HG03354 (cell line): ENCODE data around the gene BLOC1S6.
A peak's percentile ranks its signal among the peaks of the same experiment; 100 is the strongest.
"Not testable (repeated sequence)": the region's sequence is repeated elsewhere in the genome, so short reads cannot be mapped to it uniquely, and the experiment has no call there.

Source experiments
- ATAC-seq: cut with Tn5 transposase; IDR thresholded peaks from one replicate; pipeline ENCODE4 v1.9.1; 2021; ENCODE audit warnings: mild to moderate bottlenecking; ENCODE audit not compliant: unreplicated experiment, poor library complexity, severe bottlenecking

Gene BLOC1S6

GRCh38 chr15:45635763-45636292 lies 48.6 kb downstream of the BLOC1S6 start:
- no peak for ATAC-seq

DNA sequence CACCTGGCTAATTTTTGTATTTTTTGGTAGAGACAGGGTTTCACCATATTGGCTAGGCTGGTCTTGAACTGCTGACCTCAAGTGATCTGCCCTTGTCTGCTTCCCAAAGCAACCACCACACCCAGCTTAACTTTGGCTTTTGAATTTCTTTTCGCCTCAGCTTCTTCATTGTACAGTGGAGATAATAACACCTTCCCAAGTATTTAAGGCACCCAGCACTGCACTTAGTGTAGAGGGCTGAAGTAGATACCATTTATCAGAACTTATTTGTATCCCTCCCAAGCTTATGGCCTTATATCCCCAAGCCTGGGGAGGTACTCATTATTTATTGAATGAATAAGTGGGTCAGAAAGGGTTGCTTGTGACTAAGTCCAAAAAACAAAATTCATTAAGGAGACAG lies 50.0 kb downstream of the BLOC1S6 start:
- no peak for ATAC-seq

GRCh38 chr15:45637552-45638033 lies 50.4 kb downstream of the BLOC1S6 start:
- ATAC-seq: peak; percentile 58

DNA sequence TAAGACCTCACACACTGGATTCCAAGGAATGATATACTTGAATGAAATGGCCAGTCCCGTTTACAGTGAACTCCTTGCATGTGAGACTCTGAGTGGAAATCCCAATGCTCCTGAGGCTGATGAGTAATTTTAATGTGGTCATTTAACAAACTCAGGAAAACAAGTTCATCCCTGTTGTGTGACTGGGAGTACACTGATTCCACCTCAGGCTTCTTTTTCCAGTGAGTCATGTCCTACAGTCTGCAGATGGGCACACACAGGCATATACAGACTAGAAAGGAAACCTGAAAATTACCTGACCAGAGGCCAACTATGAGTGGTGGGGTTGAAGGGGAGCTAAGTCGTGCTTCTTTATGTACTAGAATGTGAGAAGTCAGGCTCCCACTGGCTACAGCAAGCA lies 53.4 kb downstream of the BLOC1S6 start:
- ATAC-seq: no peak

DNA sequence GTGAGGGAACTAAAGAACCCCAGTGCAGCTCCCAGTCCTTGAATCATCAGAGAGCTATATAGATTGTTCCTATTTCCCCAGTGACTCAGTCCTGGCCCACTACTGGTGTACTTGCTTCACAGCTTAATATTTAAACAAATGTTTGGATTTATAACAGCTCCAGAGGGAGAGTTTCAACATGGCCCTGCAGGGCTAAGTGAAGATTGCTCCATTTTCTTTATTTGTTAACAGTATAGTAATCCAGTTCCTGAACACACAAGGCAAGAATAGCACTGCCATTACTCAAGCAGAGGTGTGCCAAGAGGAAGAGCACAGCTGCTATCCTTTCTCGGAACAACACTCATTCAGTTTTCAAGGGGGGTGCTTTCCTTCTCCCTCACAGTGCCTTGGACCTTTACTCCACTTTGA lies 54.2 kb downstream of the BLOC1S6 start:
- no peak for ATAC-seq

DNA sequence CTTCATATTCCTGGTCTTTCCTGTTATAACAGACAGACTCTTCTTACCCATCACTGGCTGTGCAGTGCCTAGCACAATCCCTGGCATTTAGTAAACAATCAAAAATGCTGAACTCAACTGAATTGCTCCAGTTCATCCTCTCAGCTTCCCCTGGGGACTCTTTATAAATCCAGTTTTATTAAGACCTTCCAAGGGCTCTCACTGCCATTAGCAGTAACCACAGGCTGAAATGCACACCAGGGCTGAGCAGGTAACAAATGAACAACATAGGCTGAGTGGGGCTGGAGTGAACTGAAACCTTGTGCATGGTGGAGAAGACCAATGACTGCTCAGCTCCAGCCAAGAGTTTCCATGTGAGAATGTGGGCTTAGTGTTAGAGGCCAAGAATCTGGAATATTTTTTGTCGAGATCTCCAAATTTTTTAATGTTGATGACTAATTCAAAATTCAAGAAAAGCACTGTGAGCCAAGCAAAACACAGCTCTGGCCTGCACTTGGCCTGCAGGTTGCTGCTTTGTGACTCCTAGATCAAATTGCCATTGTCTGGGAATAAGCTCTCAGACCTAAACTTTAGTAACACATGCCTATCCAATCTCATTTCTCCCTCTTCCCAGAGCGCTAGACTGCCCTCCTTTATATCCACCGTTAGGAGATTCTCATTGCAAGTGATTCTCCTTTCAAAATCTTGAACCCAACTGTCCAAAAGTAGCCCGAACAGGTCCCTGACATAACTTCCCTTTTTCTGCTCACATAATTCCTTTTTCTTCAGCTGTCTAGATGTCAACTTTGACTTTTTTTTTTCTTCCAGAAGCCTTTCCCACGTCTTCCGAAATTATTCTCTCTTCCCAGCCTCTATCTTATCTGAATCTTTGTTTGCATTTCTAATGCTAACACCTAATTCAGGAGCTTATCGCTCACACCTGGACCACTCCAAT lies 55.1 kb downstream of the BLOC1S6 start:
- no peak for ATAC-seq

DNA sequence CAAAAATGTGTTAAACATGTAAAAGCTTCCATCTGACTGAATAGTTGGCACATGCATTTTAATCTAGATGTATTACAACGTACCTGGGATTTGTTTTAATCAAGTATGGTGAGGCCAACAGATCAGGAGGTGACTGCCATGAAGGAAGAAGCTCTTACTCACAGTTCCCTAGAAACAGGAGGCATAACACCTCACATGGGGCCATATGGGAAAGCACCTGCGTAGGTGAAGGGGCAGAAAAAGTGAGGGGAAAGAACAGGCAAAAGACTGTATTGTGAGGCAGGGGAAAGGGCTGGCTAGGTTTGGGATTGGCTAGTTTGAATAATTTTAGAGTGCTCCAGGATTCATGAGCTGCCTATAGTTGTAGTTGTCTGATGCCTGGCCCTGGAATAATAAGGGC lies 57.3 kb downstream of the BLOC1S6 start:
- no peak for ATAC-seq

GRCh38 chr15:45645026-45645980 lies 58.1 kb downstream of the BLOC1S6 start:
- ATAC-seq: no peak

GRCh38 chr15:45646220-45646619 lies 59.0 kb downstream of the BLOC1S6 start:
- ATAC-seq: no peak

GRCh38 chr15:45647828-45648227 lies 60.6 kb downstream of the BLOC1S6 start:
- ATAC-seq: no peak

- ATAC-seq: no peak
These were observed 61.5 kb downstream of the BLOC1S6 start for GRCh38 chr15:45648521-45649200.

DNA sequence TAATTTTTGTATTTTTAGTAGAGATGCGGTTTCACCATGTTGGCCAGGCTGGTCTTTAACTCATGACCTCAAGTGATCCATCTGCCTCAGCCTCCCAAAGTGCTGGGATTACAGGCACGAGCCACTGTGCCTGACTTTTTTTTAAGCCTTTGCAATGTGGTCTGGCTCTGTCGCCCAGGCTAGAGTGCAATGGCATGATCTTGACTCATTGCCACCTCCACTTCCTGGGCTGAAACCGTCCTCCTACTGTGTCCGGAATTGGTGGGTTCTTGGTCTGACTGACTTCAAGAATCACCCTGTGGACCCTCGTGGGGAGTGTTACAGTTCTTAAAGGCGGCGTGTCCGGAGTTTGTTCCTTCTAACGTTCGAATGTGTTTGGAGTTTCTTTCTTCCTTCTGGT lies 62.8 kb downstream of the BLOC1S6 start:
- ATAC-seq: not testable (repeated sequence)

DNA sequence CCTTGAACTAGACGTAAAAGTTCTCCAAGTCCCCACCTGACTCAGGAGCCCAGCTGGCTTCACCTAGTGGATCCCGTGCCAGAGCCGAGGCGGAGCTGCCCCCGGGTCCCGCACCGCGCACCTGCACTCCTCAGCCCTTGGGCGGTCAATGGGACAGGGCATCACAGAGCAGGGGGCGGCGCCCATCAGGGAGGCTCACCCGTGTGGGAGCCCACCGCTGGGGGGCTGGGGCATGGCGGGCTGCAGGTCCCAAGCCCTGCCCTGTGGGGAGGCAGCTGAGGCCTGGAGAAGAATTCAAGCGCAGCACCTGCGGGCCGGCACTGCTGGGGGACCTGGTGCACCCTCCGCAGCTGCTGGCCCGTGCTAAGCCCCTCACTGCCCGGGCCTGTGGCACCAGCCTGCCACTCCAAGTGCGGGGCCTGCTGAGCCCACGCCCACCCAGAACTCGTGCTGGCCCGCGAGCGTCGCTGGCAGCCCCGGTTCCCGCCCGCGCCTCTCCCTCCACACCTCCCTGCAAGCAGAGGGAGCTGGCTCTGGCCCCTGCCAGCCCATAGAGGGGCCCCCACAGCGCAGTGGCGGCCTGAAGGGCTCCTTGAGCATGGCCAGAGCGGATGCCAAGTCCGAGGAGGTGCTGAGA lies 63.8 kb downstream of the BLOC1S6 start:
- no peak for ATAC-seq

- ATAC-seq: no peak
These were observed 66.7 kb downstream of the BLOC1S6 start for GRCh38 chr15:45653702-45654424.

DNA sequence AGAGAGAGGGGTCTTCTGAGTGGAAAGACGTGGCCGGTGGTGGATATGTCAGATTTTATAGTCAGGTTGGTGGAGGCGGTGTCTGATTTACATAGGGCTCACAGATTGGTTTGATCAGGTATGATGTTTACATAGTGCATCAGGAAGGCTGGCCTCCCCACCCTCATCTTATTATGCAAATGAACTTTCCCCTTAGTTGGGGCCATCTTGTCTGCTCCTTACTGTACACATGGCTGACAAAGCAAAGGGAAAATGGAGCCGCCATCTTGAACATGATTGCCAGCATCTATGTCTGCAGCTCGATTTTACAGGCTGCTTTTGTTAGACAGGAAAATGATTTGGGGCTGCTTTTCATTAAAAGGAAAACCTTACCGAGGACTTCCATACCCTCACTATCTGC lies 67.6 kb downstream of the BLOC1S6 start:
- ATAC-seq: no peak

- ATAC-seq: no peak
These were observed 70.1 kb downstream of the BLOC1S6 start for GRCh38 chr15:45657254-45657653.

- ATAC-seq: no peak
These were observed 70.8 kb downstream of the BLOC1S6 start for GRCh38 chr15:45657764-45658545.
